Measurements from ENCODE around the gene SLC16A13.

DNA sequence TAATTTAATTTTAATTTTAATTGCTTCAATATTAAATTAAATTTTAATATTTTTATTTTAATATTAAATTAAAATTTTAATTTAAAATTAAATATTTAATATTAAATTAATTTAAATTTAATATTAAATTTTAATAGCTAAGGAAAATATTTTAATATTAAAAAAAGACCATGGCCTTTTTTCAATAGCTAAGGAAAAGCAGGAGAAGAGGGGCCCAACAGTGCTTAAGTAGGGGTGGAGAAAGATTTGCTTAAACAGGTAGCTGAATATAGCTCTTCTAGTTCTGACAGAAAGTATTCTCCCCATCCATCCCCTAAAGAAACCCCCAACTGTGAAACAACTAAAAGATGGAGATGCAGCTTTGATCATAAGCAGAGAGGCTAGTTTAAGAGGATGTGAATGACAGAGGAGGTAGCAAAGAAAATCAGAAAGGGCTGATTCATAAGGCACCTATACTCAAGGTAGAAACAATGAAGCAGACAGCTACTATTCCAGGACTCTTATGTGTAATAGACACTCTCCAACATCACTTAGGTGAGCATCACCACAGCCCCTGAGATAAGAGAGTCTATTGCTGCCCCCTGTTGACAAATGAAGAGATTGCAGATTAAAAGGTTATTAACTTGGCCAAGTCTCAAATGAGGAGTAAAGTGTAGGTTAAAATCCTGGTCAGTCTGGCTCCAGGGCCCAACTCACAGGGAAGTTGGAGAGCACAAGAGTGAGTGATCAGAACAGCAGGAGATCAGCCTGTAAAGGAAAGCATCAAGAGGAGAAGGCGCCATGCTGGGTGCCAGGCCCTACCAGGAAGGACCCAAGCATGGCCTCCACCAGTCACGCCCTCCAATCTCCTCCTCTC is 31.2 kb upstream of the SLC16A13 start:
- TF ChIP-seq, protein P1, sequence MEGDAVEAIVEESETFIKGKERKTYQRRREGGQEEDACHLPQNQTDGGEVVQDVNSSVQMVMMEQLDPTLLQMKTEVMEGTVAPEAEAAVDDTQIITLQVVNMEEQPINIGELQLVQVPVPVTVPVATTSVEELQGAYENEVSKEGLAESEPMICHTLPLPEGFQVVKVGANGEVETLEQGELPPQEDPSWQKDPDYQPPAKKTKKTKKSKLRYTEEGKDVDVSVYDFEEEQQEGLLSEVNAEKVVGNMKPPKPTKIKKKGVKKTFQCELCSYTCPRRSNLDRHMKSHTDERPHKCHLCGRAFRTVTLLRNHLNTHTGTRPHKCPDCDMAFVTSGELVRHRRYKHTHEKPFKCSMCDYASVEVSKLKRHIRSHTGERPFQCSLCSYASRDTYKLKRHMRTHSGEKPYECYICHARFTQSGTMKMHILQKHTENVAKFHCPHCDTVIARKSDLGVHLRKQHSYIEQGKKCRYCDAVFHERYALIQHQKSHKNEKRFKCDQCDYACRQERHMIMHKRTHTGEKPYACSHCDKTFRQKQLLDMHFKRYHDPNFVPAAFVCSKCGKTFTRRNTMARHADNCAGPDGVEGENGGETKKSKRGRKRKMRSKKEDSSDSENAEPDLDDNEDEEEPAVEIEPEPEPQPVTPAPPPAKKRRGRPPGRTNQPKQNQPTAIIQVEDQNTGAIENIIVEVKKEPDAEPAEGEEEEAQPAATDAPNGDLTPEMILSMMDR (conservative IDR thresholded peaks at IDR 0.05 in 1 of 2, IDR thresholded peaks at IDR 0.05 in 1 of 2; ENCODE audit: low read depth in 1 of 2, low read length in 2 of 2), result peak; percentile 61 to 72
- TF ChIP-seq EZH2 (IDR thresholded peaks at IDR 0.05; ENCODE audit: low read length, missing control alignments), result no peak
